ENCODE results near the gene LIMA1.

LIMA1 gene

DNA sequence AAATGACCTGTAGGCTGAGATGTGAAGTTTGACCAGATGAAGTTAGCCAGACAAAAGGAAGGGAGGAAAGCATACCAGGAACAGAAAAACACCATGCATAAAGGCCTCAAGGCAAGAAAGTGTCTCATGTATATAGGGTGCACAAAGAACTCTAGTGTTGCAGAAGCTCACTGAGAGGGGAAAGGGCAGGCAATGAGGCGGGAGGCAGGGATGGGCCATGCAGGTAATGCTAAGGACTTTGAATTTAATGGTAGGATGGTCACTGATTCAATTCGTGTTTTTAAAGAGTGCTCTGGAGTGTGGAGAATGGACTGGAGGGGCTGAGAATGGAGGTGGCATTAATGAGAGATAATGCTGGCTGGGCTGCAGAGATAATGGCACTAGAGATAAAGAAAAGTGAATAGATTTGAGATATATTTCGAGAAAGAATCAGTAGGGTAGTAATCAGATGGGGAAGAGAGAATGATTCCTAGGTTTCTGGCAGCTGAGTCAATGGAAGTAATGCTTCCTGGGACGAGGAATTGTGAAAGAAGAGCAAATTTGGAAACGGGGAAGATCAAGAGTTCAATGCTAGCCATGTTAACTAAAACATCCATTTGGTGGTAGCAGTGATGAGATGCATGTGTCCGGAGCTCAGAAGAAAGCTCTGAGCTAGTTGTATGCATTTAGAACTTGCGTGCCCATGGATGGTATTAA is 43.1 kb downstream of the LIMA1 start:
- no peak for TF ChIP-seq CTCF (IDR thresholded peaks at IDR 0.05; ENCODE audit: low read depth, low read length, missing control alignments)
- no peak for DNase-seq (ENCODE audit: low read depth)
- no peak overlapping the region for H3K4me3 ChIP-seq (ENCODE audit: low read depth, low read length)

- H3K4me3 ChIP-seq (ENCODE audit: low read depth, low read length): no peak overlapping the region
- no peak for DNase-seq (ENCODE audit: low read depth)
- TF ChIP-seq CTCF (IDR thresholded peaks at IDR 0.05; ENCODE audit: low read depth, low read length, missing control alignments): no peak
Observed at GRCh38 chr12:50239355-50239891, 43.9 kb downstream of the LIMA1 start.

DNA sequence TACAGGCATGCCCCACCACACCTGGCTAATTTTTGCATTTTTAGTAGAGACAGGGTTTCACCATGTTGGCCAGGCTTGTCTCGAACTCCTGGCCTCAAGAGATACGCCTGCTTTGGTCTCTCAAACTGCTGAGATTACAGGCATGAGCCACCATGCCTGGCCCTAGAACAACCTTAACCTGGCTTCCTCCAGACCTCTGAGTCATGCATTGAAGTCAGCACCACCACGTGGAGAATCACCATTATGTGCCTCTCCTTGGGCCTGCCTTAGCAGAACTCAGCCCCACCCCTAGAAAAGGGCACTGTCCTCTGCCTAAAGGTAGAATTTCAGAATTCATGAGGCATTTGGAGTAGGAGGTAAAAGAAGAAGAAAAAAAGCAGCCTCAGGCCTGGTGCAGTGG is 49.0 kb downstream of the LIMA1 start:
- TF ChIP-seq CTCF (IDR thresholded peaks at IDR 0.05; ENCODE audit: low read depth, low read length, missing control alignments): peak; percentile 3
- DNase-seq (ENCODE audit: low read depth): no peak
- no peak overlapping the region for H3K4me3 ChIP-seq (ENCODE audit: low read depth, low read length)

- no peak for DNase-seq (ENCODE audit: low read depth)
- H3K4me3 ChIP-seq (ENCODE audit: low read depth, low read length): no peak overlapping the region
- no peak for TF ChIP-seq CTCF (IDR thresholded peaks at IDR 0.05; ENCODE audit: low read depth, low read length, missing control alignments)
Observed at GRCh38 chr12:50232771-50233209, 50.5 kb downstream of the LIMA1 start.

DNA sequence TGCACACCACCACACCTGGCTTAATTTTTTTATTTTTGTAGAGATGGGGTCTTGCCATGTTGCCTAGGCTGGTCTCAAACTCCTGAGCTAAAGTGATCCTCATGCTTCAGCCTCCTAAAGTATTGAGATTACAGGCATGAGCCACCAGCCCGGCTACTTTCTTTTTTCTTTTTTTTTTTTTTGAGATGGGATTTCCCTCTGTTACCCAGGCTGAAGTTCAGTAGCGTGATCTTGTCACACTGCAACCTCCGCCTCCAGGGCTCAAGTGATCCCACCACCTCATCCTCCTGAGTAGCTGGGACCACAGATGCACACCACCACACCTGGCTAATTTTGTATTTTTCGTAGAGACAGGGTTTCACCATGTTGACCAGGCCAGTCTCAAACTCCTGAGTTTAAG is 51.1 kb downstream of the LIMA1 start:
- TF ChIP-seq CTCF (IDR thresholded peaks at IDR 0.05; ENCODE audit: low read depth, low read length, missing control alignments): no peak
- DNase-seq (ENCODE audit: low read depth): no peak
- H3K4me3 ChIP-seq (ENCODE audit: low read depth, low read length): no peak overlapping the region

DNA sequence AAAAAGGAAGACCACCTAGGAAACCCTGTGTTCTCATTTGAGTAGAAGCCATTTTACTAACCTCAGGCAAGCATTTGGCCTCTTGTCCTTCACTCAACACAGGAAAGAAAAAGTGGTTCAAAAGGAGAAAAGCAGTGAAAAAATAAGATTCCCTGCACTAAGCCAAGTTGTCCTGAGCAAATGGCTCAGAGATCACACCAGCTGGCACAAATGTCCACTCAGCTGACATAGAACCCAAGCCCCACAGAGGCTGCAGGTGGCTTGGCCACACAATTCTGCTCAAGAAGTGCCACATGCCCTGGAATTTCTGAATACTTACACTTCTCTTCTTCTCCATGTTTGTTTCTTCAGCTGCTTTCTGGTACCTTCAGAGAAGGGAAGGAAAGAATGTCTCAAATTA is 52.0 kb downstream of the LIMA1 start:
- H3K4me3 ChIP-seq (ENCODE audit: low read depth, low read length): no peak overlapping the region
- no peak for TF ChIP-seq CTCF (IDR thresholded peaks at IDR 0.05; ENCODE audit: low read depth, low read length, missing control alignments)
- no peak for DNase-seq (ENCODE audit: low read depth)

GRCh38 chr12:50230217-50230616 is 53.1 kb downstream of the LIMA1 start:
- no peak overlapping the region for H3K4me3 ChIP-seq (ENCODE audit: low read depth, low read length)
- TF ChIP-seq CTCF (IDR thresholded peaks at IDR 0.05; ENCODE audit: low read depth, low read length, missing control alignments): no peak
- DNase-seq (ENCODE audit: low read depth): no peak
